ENCODE results near the gene BATF3.

Gene BATF3

GRCh38 chr1:212686069-212686468 is 13.6 kb downstream of the BATF3 start:
- H3K4me1 ChIP-seq: no peaks in the 10 kb centered on the region
- in situ Hi-C loops (cut with MboI; ENCODE audit: low sequenced_read_pairs): no loop called here
- H3K9me3 ChIP-seq: no peaks in the 10 kb centered on the region
- H3K27me3 ChIP-seq (ENCODE audit: low read depth): no peaks in the 10 kb centered on the region
- H3K36me3 ChIP-seq (replicated peaks): no peaks in the 10 kb centered on the region
- DNase-seq (ENCODE audit: low spot score in 2 of 2): no peak
- no peak overlapping the region for H3K4me3 ChIP-seq

DNA sequence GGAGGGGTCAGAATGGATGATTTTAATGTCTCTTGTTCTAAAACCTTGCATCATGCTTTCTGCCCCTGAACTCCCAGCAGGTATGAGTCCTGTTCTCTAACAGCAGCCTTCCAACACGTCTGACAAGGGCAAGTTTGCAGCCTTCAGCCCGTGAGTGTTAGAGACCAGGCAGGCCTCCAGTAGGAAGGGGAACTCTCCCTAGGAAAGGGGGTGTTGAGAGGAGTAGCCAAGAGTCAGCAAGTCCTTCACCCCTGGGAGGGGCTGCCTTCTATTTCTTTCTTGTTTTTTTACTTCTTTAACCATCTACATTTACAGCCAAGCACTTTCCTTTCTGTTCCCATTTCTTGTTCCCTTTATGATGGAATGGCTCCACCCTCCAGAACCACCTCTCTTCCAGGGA is 14.2 kb downstream of the BATF3 start:
- DNase-seq (ENCODE audit: low spot score in 2 of 2): no peak
- no peaks in the 10 kb centered on the region for H3K27me3 ChIP-seq (ENCODE audit: low read depth)
- in situ Hi-C loops (cut with MboI; ENCODE audit: low sequenced_read_pairs): no loop called here
- H3K36me3 ChIP-seq (replicated peaks): no peaks in the 10 kb centered on the region
- H3K4me1 ChIP-seq: 0 out of 2 replicates have a peak, but pooled peaks cover 4% of the 10 kb centered on the region
- H3K9me3 ChIP-seq: no peaks in the 10 kb centered on the region
- no peak overlapping the region for H3K4me3 ChIP-seq

DNA sequence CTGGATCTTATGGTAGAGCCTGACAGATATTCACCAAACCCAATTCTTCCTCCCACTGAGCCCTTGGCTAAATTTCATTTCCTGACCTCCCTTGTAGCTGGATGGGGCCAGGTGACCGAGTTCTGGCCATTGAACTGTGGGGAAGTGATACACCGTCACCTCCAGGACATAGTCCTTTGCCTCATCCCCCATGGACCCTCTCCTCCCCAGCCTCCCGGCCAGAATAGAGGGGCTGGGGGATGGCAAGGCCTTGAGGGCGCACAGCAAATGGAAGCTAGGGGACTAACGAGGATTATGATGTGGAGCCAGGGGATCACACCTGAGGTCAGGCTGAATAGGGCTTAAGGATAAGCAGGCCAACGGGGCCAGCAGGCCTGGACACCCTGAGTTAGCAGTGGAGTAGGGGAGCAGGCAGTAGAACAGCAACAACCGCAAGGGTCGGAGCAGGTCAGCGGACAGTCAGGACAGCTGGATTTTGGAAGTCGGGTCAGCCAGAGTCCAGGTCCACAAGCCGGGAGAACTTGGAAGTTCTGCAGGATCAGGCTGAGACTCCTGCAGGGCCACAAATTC is 15.0 kb downstream of the BATF3 start:
- DNase-seq (ENCODE audit: low spot score in 2 of 2): no peak
- H3K4me3 ChIP-seq: no peak overlapping the region
- in situ Hi-C loops (cut with MboI; ENCODE audit: low sequenced_read_pairs): no loop called here
- H3K4me1 ChIP-seq: 0 out of 2 replicates have a peak, but pooled peaks cover 7% of the 10 kb centered on the region
- H3K9me3 ChIP-seq: no peaks in the 10 kb centered on the region
- H3K36me3 ChIP-seq (replicated peaks): no peaks in the 10 kb centered on the region
- no peaks in the 10 kb centered on the region for H3K27me3 ChIP-seq (ENCODE audit: low read depth)

- Histone ChIP-seq H3K9me3 (no peaks in the 10 kb centered on the region), H3K27me3 (ENCODE audit: low read depth) (no peaks in the 10 kb centered on the region), H3K36me3 (replicated peaks) (no peaks in the 10 kb centered on the region), H3K4me3 (no peak overlapping the region), H3K4me1 (0 out of 2 replicates have a peak, but pooled peaks cover 7% of the 10 kb centered on the region)
- in situ Hi-C loops (cut with MboI; ENCODE audit: low sequenced_read_pairs): no loop called here
- no peak for DNase-seq (ENCODE audit: low spot score in 2 of 2)
These were observed 15.6 kb downstream of the BATF3 start for GRCh38 chr1:212684076-212684475.

DNA sequence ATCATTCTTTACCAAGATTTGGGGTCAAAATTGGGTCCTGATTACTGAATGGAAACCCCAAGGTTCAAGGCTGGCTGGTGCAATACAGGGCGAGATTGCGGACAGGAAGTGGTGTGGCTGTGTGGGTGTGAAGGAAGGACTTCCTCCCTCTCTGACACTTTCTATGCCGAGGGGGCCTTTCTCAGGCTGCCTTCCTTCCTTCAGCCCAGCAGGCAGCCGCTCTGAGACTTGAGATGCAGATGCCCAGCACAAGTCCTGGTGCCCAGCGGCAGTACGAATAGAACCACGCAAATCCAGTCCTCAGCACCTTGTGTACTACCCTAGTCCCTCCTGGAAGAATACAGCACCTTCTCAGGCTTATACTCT is 16.3 kb downstream of the BATF3 start:
- Histone ChIP-seq H3K36me3 (replicated peaks) (no peaks in the 10 kb centered on the region), H3K9me3 (no peaks in the 10 kb centered on the region), H3K27me3 (ENCODE audit: low read depth) (no peaks in the 10 kb centered on the region), H3K4me3 (no peak overlapping the region), H3K4me1 (0 out of 2 replicates have a peak, but pooled peaks cover 7% of the 10 kb centered on the region)
- no peak for DNase-seq (ENCODE audit: low spot score in 2 of 2)
- in situ Hi-C loops (cut with MboI; ENCODE audit: low sequenced_read_pairs): no loop called here

DNA sequence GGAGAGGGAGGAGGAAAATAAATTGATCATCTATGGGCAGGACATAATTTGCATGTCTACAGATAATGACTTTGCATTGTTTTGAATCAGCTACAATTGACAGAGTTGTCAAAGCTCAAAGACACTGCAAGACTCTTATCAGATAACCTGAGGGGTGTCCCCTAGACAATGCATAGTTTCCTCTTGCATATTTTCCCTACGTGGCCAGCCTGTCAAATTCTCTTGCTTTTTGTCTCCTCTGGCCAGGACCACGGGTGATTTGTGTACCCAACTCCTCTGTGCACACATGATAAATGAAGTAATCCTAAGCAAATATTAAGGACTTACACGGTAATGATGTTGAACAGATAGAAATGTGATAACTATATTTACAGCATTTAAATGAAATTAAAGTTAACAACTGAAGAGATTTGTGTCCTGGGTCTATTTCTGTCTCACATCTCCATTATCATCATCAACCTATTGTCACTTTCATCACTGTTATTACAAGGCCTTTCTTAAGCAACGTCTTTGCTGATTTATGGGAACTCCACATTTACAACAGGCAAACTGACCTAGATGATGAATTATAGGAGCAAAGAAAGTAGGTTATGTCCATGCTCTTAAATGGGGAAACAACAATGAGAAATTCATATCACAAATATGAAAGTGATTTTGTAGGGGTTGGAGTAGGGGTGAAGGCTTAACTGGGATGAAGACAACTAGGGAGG is 18.8 kb downstream of the BATF3 start:
- H3K4me3 ChIP-seq: no peak overlapping the region
- DNase-seq (ENCODE audit: low spot score in 2 of 2): no peak
- H3K27me3 ChIP-seq (ENCODE audit: low read depth): no peaks in the 10 kb centered on the region
- no peaks in the 10 kb centered on the region for H3K36me3 ChIP-seq (replicated peaks)
- 0 out of 2 replicates have a peak, but pooled peaks cover 7% of the 10 kb centered on the region for H3K4me1 ChIP-seq
- in situ Hi-C loops (cut with MboI; ENCODE audit: low sequenced_read_pairs): no loop called here
- no peaks in the 10 kb centered on the region for H3K9me3 ChIP-seq

- no peaks in the 10 kb centered on the region for H3K36me3 ChIP-seq (replicated peaks)
- DNase-seq (ENCODE audit: low spot score in 2 of 2): no peak
- in situ Hi-C loops (cut with MboI; ENCODE audit: low sequenced_read_pairs): no loop called here
- H3K27me3 ChIP-seq (ENCODE audit: low read depth): no peaks in the 10 kb centered on the region
- no peaks in the 10 kb centered on the region for H3K9me3 ChIP-seq
- no peak overlapping the region for H3K4me3 ChIP-seq
- 0 out of 2 replicates have a peak, but pooled peaks cover 7% of the 10 kb centered on the region for H3K4me1 ChIP-seq
These were observed 20.9 kb downstream of the BATF3 start for GRCh38 chr1:212678456-212679410.

DNA sequence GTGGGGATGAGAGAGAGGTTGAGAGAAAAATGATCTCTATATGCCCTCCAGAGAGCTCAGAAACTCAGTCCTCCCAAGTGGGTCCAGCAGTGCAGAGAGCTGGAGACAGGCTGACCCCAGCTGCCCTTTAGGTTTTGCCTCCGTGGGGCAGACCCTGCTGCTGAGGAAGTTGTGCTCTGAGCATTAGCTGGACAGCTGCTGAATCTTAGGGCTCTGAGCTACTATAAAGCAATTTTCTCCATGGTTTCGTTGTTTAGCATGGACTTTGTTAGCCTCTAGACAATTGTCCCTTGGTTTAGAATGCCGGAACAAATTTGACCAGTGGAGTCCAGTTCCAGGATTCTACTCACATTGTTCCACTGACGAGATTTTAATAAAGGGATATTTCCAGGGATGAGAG is 22.1 kb downstream of the BATF3 start:
- no peaks in the 10 kb centered on the region for H3K27me3 ChIP-seq (ENCODE audit: low read depth)
- H3K4me1 ChIP-seq: 0 out of 2 replicates have a peak, but pooled peaks cover 7% of the 10 kb centered on the region
- no peak overlapping the region for H3K4me3 ChIP-seq
- in situ Hi-C loops (cut with MboI; ENCODE audit: low sequenced_read_pairs): no loop called here
- DNase-seq (ENCODE audit: low spot score in 2 of 2): no peak
- no peaks in the 10 kb centered on the region for H3K9me3 ChIP-seq
- H3K36me3 ChIP-seq (replicated peaks): no peaks in the 10 kb centered on the region

- H3K9me3 ChIP-seq: no peaks in the 10 kb centered on the region
- H3K27me3 ChIP-seq (ENCODE audit: low read depth): no peaks in the 10 kb centered on the region; the same call in 1 of the 2 replicates
- no peak for DNase-seq (ENCODE audit: low spot score in 2 of 2)
- no peaks in the 10 kb centered on the region for H3K36me3 ChIP-seq (replicated peaks)
- H3K4me3 ChIP-seq: no peak overlapping the region
- in situ Hi-C loops (cut with MboI; ENCODE audit: low sequenced_read_pairs): no loop called here
- 0 out of 2 replicates have a peak, but pooled peaks cover 7% of the 10 kb centered on the region for H3K4me1 ChIP-seq
These were observed 22.5 kb downstream of the BATF3 start for GRCh38 chr1:212677136-212677535.

- DNase-seq (ENCODE audit: low spot score in 2 of 2): no peak
- in situ Hi-C loops (cut with MboI; ENCODE audit: low sequenced_read_pairs): no loop called here
- H3K9me3 ChIP-seq: no peaks in the 10 kb centered on the region
- no peaks in the 10 kb centered on the region for H3K36me3 ChIP-seq (replicated peaks)
- H3K4me3 ChIP-seq: no peak overlapping the region
- H3K4me1 ChIP-seq: 0 out of 2 replicates have a peak, but pooled peaks cover 6% of the 10 kb centered on the region
- H3K27me3 ChIP-seq (ENCODE audit: low read depth): no peaks in the 10 kb centered on the region; the same call in 1 of the 2 replicates
These were observed 24.0 kb downstream of the BATF3 start for GRCh38 chr1:212675675-212676074.

- DNase-seq (ENCODE audit: low spot score in 2 of 2): no peak
- no peaks in the 10 kb centered on the region for H3K36me3 ChIP-seq (replicated peaks)
- no peaks in the 10 kb centered on the region for H3K9me3 ChIP-seq
- no peak overlapping the region for H3K4me3 ChIP-seq
- no peaks in the 10 kb centered on the region for H3K4me1 ChIP-seq
- H3K27me3 ChIP-seq (ENCODE audit: low read depth): no peaks in the 10 kb centered on the region; the same call in 1 of the 2 replicates
- in situ Hi-C loops (cut with MboI; ENCODE audit: low sequenced_read_pairs): no loop called here
These were observed 24.8 kb downstream of the BATF3 start for GRCh38 chr1:212674872-212675271.

DNA sequence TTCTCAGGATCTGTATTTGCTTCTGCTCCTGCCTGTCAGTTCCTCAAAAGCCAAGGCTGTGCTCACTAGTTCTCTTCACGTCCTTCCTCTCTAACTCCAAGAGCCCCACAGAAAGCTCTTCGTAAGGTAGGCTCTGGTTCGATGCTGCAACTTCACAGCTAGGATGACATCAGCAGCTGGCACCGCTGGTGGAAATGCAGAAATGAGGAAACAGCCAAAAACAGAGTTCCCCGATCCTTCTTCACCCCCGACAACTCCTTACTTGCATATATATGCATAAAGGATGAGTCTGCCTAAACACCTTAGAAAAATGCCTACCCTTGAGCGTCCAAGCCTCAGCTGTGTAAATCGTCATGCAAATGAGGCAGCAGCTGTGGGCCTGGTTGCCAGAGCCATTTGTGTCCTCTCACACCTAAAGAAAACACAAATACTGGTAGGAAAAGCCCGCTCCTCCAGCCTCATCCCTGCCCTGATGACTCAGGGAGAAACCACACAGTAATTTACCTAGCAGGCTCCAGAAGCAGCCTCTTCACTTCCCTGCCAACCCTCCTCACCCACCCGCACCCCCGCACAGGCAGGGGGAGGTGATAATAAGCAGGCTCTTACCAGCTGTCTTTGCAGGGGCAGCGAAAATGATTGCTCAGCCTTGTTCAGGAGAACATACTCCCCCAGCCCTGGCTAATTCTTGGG is 28.2 kb downstream of the BATF3 start:
- in situ Hi-C loops (cut with MboI; ENCODE audit: low sequenced_read_pairs): no loop called here
- no peak for DNase-seq (ENCODE audit: low spot score in 2 of 2)
- Histone ChIP-seq H3K4me1 (no peaks in the 10 kb centered on the region; the same call in 1 of the 2 replicates), H3K36me3 (replicated peaks) (no peaks in the 10 kb centered on the region), H3K4me3 (no peak overlapping the region), H3K9me3 (no peaks in the 10 kb centered on the region), H3K27me3 (ENCODE audit: low read depth) (no peaks in the 10 kb centered on the region; the same call in 1 of the 2 replicates)

- no peaks in the 10 kb centered on the region; the same call in 1 of the 2 replicates for H3K27me3 ChIP-seq (ENCODE audit: low read depth)
- H3K4me3 ChIP-seq: no peak overlapping the region
- in situ Hi-C loops (cut with MboI; ENCODE audit: low sequenced_read_pairs): no loop called here
- no peak for DNase-seq (ENCODE audit: low spot score in 2 of 2)
- no peaks in the 10 kb centered on the region; the same call in 1 of the 2 replicates for H3K4me1 ChIP-seq
- no peaks in the 10 kb centered on the region for H3K9me3 ChIP-seq
- H3K36me3 ChIP-seq (replicated peaks): no peaks in the 10 kb centered on the region
These were observed 28.8 kb downstream of the BATF3 start for GRCh38 chr1:212670882-212671281.

Data from HAP-1 (cell line).